Breast epithelium (tissue), 3 donors: ENCODE data around the gene ORC1.

Experiments
- CTCF ChIP-seq, 3 donors: fragments of 450-650 bp; IDR thresholded peaks; one replicate each; pipeline ENCODE4 v1.5.1; 2016 to 2017; ENCODE audit warnings: antibody characterized with exemption in 3 of 3, mild to moderate bottlenecking in 3 of 3, moderate library complexity in 3 of 3
- POLR2A ChIP-seq: fragments of 450-650 bp; IDR thresholded peaks from one replicate; pipeline ENCODE4 v1.6.1; 2016; ENCODE audit warnings: antibody characterized with exemption, mild to moderate bottlenecking, moderate library complexity

GRCh38 chr1:52334906-52335528, 69.2 kb downstream of the ORC1 start:
- no peak for TF ChIP-seq CTCF (IDR thresholded peaks at IDR 0.05)
- no peak for TF ChIP-seq POLR2A
